DMS 273 (cell line): ENCODE results near the gene MYO18A.
"Not testable (repeated sequence)": the region's sequence is repeated elsewhere in the genome, so short reads cannot be mapped to it uniquely, and the experiment has no call there.

Source experiments
- DNase-seq: peaks from one replicate; lab custom pipeline; 2025; ENCODE audit not compliant: unreplicated experiment; lab: John Stamatoyannopoulos, UW

MYO18A gene

GRCh38 chr17:29108823-29109476 is 71.2 kb downstream of the MYO18A start:
- no peak for DNase-seq

- peak; percentile 30 for DNase-seq
Observed at GRCh38 chr17:29107933-29108822, 72.0 kb downstream of the MYO18A start.

GRCh38 chr17:29107084-29107483 is 73.1 kb downstream of the MYO18A start:
- DNase-seq, result no peak

- DNase-seq, result no peak
Observed at GRCh38 chr17:29103341-29103740, 76.9 kb downstream of the MYO18A start.

GRCh38 chr17:29102741-29103181 is 77.4 kb downstream of the MYO18A start:
- DNase-seq, result no peak

GRCh38 chr17:29102046-29102445 is 78.2 kb downstream of the MYO18A start:
- DNase-seq, result peak; percentile 60

GRCh38 chr17:29100296-29100695 is 79.9 kb downstream of the MYO18A start:
- no peak for DNase-seq

GRCh38 chr17:29099527-29099926 is 80.7 kb downstream of the MYO18A start:
- DNase-seq, result no peak

GRCh38 chr17:29096094-29096493 is 84.1 kb downstream of the MYO18A start:
- peak; percentile 39 for DNase-seq

- no peak for DNase-seq
Observed at GRCh38 chr17:29095439-29095838, 84.8 kb downstream of the MYO18A start.

- no peak for DNase-seq
Observed at GRCh38 chr17:29094101-29094708, 86.0 kb downstream of the MYO18A start.

- DNase-seq, result no peak
Observed at GRCh38 chr17:29093090-29093871, 86.9 kb downstream of the MYO18A start.

- DNase-seq, result peak; percentile 62
Observed at GRCh38 chr17:29091606-29092289, 88.5 kb downstream of the MYO18A start.

GRCh38 chr17:29090750-29091605 is 89.2 kb downstream of the MYO18A start:
- DNase-seq, result peak; percentile 75

GRCh38 chr17:29090108-29090507 is 90.1 kb downstream of the MYO18A start:
- peak; percentile 53 for DNase-seq

- peak; percentile 75 for DNase-seq
Observed at GRCh38 chr17:29089601-29090044, 90.6 kb downstream of the MYO18A start.

GRCh38 chr17:29088782-29089181 is 91.4 kb downstream of the MYO18A start:
- DNase-seq, result not testable (repeated sequence)

- DNase-seq, result no peak
Observed at GRCh38 chr17:29086628-29087332, 93.4 kb downstream of the MYO18A start.

GRCh38 chr17:29085223-29085622 is 95.0 kb downstream of the MYO18A start:
- DNase-seq, result peak; percentile 41
